ENCODE data around the gene RPS21. TPM values are rescaled to one million over a fixed set of nuclear protein-coding genes. Genes with fewer than 3 reads are reported as not detected.
"Not testable (repeated sequence)": the region's sequence is repeated elsewhere in the genome, so short reads cannot be mapped to it uniquely, and the experiment has no call there.

Gene RPS21
- total RNA-seq, 1 donor from 2014 or later: 661 TPM

DNA sequence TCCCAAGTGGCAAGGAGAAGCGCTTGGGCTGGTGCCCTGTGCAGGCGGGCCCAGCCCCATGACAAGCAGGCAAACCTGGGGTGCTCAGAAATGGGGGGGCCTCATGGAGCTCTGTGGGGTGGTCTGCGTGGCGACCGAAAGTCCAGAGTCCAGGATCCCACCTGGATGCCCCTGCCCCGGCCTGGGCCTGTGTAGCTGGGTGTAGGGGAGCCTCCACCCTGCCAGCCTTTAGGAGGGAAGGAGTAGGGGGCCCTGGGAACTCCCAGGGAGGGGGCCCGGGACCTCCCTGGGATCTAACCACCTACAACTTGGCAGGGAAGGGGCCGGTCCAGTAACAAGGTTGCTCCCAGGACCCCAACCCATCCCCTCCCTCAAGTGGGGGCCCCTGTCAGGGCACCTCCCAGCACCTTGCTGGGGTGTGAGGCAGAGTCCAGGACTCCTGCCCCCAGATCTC is 15.3 kb upstream of the RPS21 start:
- DNase-seq: no peak
- intact Hi-C loops (cut with micrococcal nuclease): no loop called here
- H3K27ac ChIP-seq (replicated peaks): no peak overlapping the region
- no peaks in the 10 kb centered on the region for H3K36me3 ChIP-seq
- H3K4me3 ChIP-seq: no peak overlapping the region
- no peaks in the 10 kb centered on the region for H3K27me3 ChIP-seq (ENCODE audit: low read depth)
- TF ChIP-seq CTCF (IDR thresholded peaks at IDR 0.05; ENCODE audit: borderline replicate concordance): no peak
- H3K4me1 ChIP-seq: peaks cover 67% of the 10 kb centered on the region
- H3K9me3 ChIP-seq (replicated peaks): no peaks in the 10 kb centered on the region

DNA sequence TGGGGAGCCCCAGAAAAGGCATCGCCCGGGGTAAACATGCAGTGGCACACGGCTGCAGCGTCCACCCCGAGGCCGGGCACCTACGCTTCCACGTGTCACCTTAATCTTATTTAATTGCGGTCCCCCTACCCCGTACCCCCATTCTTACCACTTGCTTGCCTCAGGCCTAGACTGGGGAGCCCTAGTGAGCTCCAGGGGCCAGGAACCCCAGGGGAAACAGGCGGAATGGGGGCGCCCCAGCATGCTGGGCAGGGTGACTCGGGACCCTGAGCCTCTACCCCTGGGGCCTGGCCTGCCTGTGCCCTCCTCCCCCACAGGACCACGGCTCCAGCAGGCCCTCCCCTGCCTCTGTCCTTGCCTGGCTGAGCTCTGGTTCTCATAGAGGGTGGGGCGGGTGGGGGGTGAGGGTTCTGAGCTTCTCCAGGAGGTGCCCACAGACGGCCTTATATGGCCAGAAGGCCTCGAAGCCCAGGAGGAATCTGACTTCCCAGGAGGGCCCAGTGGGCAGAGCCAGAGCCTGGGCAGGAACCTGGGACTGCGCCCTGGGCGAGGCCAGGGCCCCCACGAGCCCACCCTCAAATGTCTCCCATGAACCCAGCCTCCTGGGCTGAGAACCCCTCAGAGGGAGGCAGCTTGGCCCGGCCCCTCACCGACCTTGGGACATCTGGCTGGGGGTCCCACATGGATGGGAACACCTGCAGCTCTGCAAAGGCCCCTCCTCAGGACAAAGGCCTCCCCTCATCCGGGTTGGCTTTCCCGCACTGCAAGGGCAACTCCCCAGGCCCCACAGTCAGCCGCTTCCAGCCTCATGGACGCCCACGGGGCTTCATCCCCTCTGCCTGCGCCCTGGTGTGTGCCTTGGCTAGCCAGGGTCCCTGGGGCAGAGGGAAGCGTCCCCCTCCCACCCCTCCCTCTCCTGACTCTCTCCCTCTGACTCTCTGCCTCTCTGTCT is 14.6 kb upstream of the RPS21 start:
- DNase-seq: no peak
- Histone ChIP-seq H3K27me3 (ENCODE audit: low read depth) (no peaks in the 10 kb centered on the region), H3K4me3 (no peak overlapping the region), H3K9me3 (replicated peaks) (no peaks in the 10 kb centered on the region), H3K36me3 (no peaks in the 10 kb centered on the region), H3K4me1 (peaks cover 69% of the 10 kb centered on the region), H3K27ac (replicated peaks) (no peak overlapping the region)
- intact Hi-C loops (cut with micrococcal nuclease): no loop called here
- no peak for TF ChIP-seq CTCF (IDR thresholded peaks at IDR 0.05; ENCODE audit: borderline replicate concordance)

GRCh38 chr20:62373631-62374179 is 13.2 kb upstream of the RPS21 start:
- DNase-seq; H3K4me3 ChIP-seq; H3K27me3 ChIP-seq (ENCODE audit: low read depth); H3K36me3 ChIP-seq; H3K9me3 ChIP-seq (replicated peaks); intact Hi-C loops (cut with micrococcal nuclease); H3K27ac ChIP-seq (replicated peaks): not testable (repeated sequence)
- H3K4me1 ChIP-seq: peaks cover 69% of the 10 kb centered on the region

GRCh38 chr20:62374331-62375152 is 12.4 kb upstream of the RPS21 start:
- no peak for DNase-seq
- intact Hi-C loops (cut with micrococcal nuclease): no loop called here
- peaks cover 62% of the 10 kb centered on the region for H3K4me1 ChIP-seq
- no peaks in the 10 kb centered on the region for H3K36me3 ChIP-seq
- no peak overlapping the region for H3K27ac ChIP-seq (replicated peaks)
- H3K9me3 ChIP-seq (replicated peaks): no peaks in the 10 kb centered on the region
- no peak for TF ChIP-seq CTCF (IDR thresholded peaks at IDR 0.05; ENCODE audit: borderline replicate concordance)
- no peak overlapping the region for H3K4me3 ChIP-seq
- no peaks in the 10 kb centered on the region for H3K27me3 ChIP-seq (ENCODE audit: low read depth)

DNA sequence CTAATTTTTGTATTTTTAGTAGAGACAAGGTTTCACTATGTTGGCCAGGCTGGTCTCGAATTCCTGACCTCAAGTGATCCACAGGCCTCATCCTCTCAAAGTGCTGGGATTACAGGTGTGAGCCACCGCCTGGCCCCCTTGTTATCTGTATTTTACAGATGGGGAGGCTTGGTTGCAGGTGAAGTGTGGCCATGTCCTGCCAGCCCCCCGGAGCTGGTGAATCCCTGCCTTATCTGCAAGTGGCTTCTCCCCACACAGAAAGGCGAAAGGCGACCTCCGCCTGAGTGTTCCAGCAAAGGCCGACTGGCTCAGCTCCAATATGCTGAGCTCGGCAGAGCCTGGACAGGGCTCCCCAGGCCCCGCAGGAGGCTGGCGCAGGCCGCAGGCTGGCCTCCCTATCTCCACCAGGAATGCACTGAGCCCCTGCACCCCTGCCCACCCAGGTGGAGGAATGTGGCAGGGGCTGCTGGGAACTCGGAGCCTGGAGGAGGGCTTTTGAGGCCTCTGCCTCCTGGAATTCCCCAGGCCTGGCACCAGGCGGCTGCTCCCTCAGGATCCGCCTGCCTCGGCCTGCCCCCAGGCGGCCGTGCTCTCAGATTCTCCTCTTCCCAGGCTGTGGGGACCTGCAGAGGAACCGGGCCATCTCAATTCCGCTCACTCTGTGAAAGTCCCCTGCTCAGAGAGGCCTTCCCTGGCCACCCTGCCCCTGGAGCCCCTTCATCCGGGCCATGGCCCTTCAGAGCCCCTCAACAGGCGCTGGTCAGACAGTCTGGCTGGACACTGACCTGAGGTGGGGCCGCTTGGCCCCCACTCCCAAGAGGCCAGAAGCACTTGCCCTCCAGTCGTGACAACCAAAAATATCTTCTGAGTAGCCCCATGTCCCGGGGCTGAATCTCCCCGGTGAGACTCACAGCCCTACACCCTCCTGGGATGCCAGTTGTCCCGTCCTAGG is 10.5 kb upstream of the RPS21 start:
- TF ChIP-seq CTCF (IDR thresholded peaks at IDR 0.05; ENCODE audit: borderline replicate concordance): peak; percentile 68
- H3K4me3 ChIP-seq: no peak overlapping the region
- peaks cover 60% of the 10 kb centered on the region for H3K4me1 ChIP-seq
- peak overlapping the region; percentile 86 for H3K27ac ChIP-seq (replicated peaks)
- no peaks in the 10 kb centered on the region for H3K27me3 ChIP-seq (ENCODE audit: low read depth)
- H3K36me3 ChIP-seq: no peaks in the 10 kb centered on the region
- no peak for DNase-seq
- intact Hi-C loops (cut with micrococcal nuclease): no loop called here
- no peaks in the 10 kb centered on the region for H3K9me3 ChIP-seq (replicated peaks)
